A673 (cell line): ENCODE results near the gene BTBD9.

Experiments
- EZH2 ChIP-seq: fragments of 200-600 bp; sonication (generic); IDR thresholded peaks from 2 replicates; pipeline ENCODE4 v1.6.1; 2017; ENCODE audit warnings: borderline replicate concordance, low read depth, mild to moderate bottlenecking, mixed read lengths, antibody characterized with exemption, low read length; ENCODE audit not compliant: poor library complexity, severe bottlenecking
- TF ChIP-seq, protein P1 (sequence below): fragments of 300-800, 200-600 bp; sonication (generic); conservative IDR thresholded peaks from 2 replicates; pipeline ENCODE4 v1.5.1; 2017; ENCODE audit warnings: low read depth, mild to moderate bottlenecking, antibody characterized with exemption, low read length, moderate library complexity, mixed read lengths

DNA sequence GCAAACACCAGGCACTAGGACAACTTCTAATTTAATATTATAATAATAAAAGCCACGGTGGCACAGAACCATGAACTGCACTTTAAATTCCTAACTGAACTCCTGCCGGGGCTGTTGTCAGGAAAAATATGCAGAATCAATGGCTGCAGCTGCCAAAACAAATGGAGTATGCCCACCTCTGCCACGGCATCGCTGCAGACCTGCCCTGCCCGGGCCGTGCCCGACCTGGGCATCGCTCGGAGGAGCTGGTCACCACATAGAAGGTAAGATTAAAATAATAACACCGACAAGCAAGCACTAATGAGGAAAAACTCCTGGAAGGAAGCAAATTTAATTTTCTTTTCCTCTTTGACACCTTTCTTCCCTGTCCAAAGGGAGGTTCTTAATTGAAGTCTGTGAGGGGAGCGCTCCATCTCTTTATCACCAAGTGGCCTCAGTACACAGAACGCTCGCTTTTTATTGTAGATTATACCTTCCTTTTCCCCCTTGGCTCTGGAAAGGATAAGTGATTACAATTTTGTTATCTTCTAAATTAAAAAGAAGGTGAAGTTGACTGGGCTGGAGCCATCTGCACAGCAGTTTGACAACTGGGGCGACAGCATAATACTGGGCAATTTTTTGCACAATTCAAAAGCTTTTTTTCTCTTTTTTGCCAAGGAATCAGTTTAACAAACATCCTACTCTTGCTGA is 468.9 kb downstream of the BTBD9 start:
- TF ChIP-seq, protein P1, sequence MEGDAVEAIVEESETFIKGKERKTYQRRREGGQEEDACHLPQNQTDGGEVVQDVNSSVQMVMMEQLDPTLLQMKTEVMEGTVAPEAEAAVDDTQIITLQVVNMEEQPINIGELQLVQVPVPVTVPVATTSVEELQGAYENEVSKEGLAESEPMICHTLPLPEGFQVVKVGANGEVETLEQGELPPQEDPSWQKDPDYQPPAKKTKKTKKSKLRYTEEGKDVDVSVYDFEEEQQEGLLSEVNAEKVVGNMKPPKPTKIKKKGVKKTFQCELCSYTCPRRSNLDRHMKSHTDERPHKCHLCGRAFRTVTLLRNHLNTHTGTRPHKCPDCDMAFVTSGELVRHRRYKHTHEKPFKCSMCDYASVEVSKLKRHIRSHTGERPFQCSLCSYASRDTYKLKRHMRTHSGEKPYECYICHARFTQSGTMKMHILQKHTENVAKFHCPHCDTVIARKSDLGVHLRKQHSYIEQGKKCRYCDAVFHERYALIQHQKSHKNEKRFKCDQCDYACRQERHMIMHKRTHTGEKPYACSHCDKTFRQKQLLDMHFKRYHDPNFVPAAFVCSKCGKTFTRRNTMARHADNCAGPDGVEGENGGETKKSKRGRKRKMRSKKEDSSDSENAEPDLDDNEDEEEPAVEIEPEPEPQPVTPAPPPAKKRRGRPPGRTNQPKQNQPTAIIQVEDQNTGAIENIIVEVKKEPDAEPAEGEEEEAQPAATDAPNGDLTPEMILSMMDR: no peak
- TF ChIP-seq EZH2: no peak
